Panc1 (cell line): ENCODE data around the gene FCAMR. TPM values are rescaled to one million over a fixed set of nuclear protein-coding genes. Genes with fewer than 3 reads are reported as not detected.

Experiments
- ATAC-seq: fragments of 200-7000 bp; cut with Tn5 transposase; 2 replicates; pipeline ENCODE4 v1.9.1; 2020; ENCODE audit warnings: mild to moderate bottlenecking, moderate library complexity
- BruUV-seq: library from RNA; stranded (reverse); fragments of 400-500 nt; replicated peaks from 2 replicates; lab custom pipeline; 2021; lab: Mats Ljungman, UMichigan
- CTCF ChIA-PET: fragments of 300-600 bp; sonication (Branson Sonifier 250); formaldehyde crosslinking; loops from one replicate; lab custom pipeline; 2022; ENCODE audit warnings: antibody characterized with exemption; lab: Charles Lee
- POLR2A ChIA-PET: fragments of 300-600 bp; sonication (Branson Sonifier 250); formaldehyde crosslinking; loops from one replicate; lab custom pipeline; 2022; ENCODE audit warnings: antibody characterized with exemption; lab: Charles Lee
- DNase-seq: peaks from one replicate; pipeline ENCODE4 v3.0.0-alpha.2; 2010; ENCODE audit warnings: low read depth, low spot score
- H3K27ac ChIP-seq: 2 replicates; pipeline ENCODE4 v1.5.1; 2011; ENCODE audit warnings: mild to moderate bottlenecking, low read length, inconsistent platforms
- H3K27me3 ChIP-seq: fragments of 200-500 bp; sonication (Bioruptor generic); 2 replicates; pipeline ENCODE4 v1.6.0; 2014; ENCODE audit warnings: low read length, inconsistent platforms; ENCODE audit not compliant: control insufficient read depth, insufficient read depth
- H3K36me3 ChIP-seq: fragments of 200-500 bp; sonication (Bioruptor generic); 2 replicates; pipeline ENCODE4 v1.5.1; 2014; ENCODE audit warnings: inconsistent platforms, mild to moderate bottlenecking, low read length, moderate library complexity; ENCODE audit not compliant: control insufficient read depth, insufficient read depth
- H3K4me1 ChIP-seq: 2 replicates; pipeline ENCODE4 v1.5.1; 2011; ENCODE audit warnings: inconsistent platforms, mild to moderate bottlenecking, low read length, moderate library complexity; ENCODE audit not compliant: control insufficient read depth, insufficient read depth
- H3K4me3 ChIP-seq, 2 experiments: 2 replicates each; pipeline ENCODE4 v1.5.1; 2011 to 2012; ENCODE audit warnings: low read depth in 2 of 2, low read length in 2 of 2, mild to moderate bottlenecking in 2 of 2, inconsistent platforms in 1 of 2, moderate library complexity in 1 of 2
- H3K9me3 ChIP-seq: fragments of 200-500 bp; sonication (Bioruptor generic); 2 replicates; pipeline ENCODE4 v1.5.1; 2014; ENCODE audit warnings: low read depth, mild to moderate bottlenecking, inconsistent platforms, low read length, moderate library complexity; ENCODE audit not compliant: control insufficient read depth, insufficient read depth
- CTCF ChIP-seq: fragments of 450-650 bp; IDR thresholded peaks from 2 replicates; pipeline ENCODE4 v1.5.1; 2017; ENCODE audit warnings: mild to moderate bottlenecking
- POLR2AphosphoS5 ChIP-seq: IDR thresholded peaks from 2 replicates; pipeline ENCODE4 v1.6.1; 2012; ENCODE audit warnings: mild to moderate bottlenecking, low read depth, low read length, moderate library complexity
- SIN3A ChIP-seq: IDR thresholded peaks from 2 replicates; pipeline ENCODE4 v1.6.1; 2012; ENCODE audit warnings: low read depth, mild to moderate bottlenecking, low read length, moderate library complexity, borderline replicate concordance; ENCODE audit not compliant: insufficient read depth
- TCF7L2 ChIP-seq: IDR thresholded peaks from 2 replicates; pipeline ENCODE4 v1.6.1; 2011; ENCODE audit warnings: mild to moderate bottlenecking, low read depth, low read length, inconsistent platforms
- in situ Hi-C: cut with HindIII; loops from 2 replicates; pipeline ENCODE4 v1.10.0; 2016; ENCODE audit warnings: low sequenced_read_pairs, low pct_unique_long_range_greater_than_20kb
- intact Hi-C: fragments of 100-400 bp; cut with micrococcal nuclease; formaldehyde crosslinking; loops from one replicate; pipeline ENCODE4 v1.10.0; 2022; ENCODE audit not compliant: unreplicated experiment
- total RNA-seq: library from RNA; stranded (reverse); gene quantifications from one replicate; pipeline ENCODE4 v1.2.1, GENCODE V29; 2021; ENCODE audit not compliant: unreplicated experiment
- TF ChIP-seq, protein P1 (sequence below), 2 experiments: IDR thresholded peaks; 2 replicates each; pipeline ENCODE4 v1.6.1; 2011 to 2012; ENCODE audit warnings: low read depth in 2 of 2, control low read depth in 1 of 2, low read length in 1 of 2, mild to moderate bottlenecking in 1 of 2, moderate library complexity in 1 of 2; ENCODE audit not compliant: insufficient read depth in 1 of 2

FCAMR gene
- total RNA-seq, 1 experiment from 2014 or later, result not detected

GRCh38 chr1:206953126-206953525, 17.1 kb downstream of the FCAMR start:
- ATAC-seq (no peak), DNase-seq (no peak)
- no peak overlapping the region for H3K4me3 ChIP-seq
- H3K9me3 ChIP-seq, result no peaks in the 10 kb centered on the region
- ChIA-PET POLR2A (no interaction called here), CTCF (no interaction called here)
- no peaks in the 10 kb centered on the region for H3K27me3 ChIP-seq
- in situ Hi-C loops (no loop called here), intact Hi-C loops (no loop called here)
- H3K36me3 ChIP-seq, result no peaks in the 10 kb centered on the region
- TF ChIP-seq SIN3A, result no peak
- no peak for TF ChIP-seq POLR2AphosphoS5
- no peak for TF ChIP-seq TCF7L2
- TF ChIP-seq, protein P1, sequence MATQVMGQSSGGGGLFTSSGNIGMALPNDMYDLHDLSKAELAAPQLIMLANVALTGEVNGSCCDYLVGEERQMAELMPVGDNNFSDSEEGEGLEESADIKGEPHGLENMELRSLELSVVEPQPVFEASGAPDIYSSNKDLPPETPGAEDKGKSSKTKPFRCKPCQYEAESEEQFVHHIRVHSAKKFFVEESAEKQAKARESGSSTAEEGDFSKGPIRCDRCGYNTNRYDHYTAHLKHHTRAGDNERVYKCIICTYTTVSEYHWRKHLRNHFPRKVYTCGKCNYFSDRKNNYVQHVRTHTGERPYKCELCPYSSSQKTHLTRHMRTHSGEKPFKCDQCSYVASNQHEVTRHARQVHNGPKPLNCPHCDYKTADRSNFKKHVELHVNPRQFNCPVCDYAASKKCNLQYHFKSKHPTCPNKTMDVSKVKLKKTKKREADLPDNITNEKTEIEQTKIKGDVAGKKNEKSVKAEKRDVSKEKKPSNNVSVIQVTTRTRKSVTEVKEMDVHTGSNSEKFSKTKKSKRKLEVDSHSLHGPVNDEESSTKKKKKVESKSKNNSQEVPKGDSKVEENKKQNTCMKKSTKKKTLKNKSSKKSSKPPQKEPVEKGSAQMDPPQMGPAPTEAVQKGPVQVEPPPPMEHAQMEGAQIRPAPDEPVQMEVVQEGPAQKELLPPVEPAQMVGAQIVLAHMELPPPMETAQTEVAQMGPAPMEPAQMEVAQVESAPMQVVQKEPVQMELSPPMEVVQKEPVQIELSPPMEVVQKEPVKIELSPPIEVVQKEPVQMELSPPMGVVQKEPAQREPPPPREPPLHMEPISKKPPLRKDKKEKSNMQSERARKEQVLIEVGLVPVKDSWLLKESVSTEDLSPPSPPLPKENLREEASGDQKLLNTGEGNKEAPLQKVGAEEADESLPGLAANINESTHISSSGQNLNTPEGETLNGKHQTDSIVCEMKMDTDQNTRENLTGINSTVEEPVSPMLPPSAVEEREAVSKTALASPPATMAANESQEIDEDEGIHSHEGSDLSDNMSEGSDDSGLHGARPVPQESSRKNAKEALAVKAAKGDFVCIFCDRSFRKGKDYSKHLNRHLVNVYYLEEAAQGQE (IDR thresholded peaks at IDR 0.05; ENCODE audit: insufficient read depth in 1 of 2, low read depth in 2 of 2, low read length in 1 of 2), result no peak
- no peak for TF ChIP-seq CTCF
- H3K27ac ChIP-seq, result no peak overlapping the region
- H3K4me1 ChIP-seq, result no peaks in the 10 kb centered on the region
- no TSS peak for BruUV-seq

DNA sequence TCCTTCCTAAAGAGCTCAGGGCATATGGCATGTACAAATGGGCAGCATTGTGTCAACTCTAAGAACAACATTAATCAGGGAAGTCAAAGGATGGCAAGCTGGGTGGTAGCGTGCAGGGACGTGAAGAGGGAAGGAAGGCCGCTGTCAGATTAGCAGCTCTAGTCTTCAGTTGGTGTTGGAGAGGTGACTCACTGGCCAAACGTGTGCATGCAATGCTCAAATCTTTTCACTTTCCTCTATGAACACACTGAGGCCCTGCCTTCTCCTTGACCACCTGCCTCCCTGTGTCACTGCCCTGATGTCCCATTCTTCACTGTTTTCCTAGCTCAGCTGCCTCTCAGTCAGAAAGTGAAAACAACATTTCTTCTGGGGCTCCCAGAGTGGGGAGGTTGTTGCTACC, 18.1 kb downstream of the FCAMR start:
- POLR2A ChIA-PET, result interaction anchor here (0.6 kb wide), 1 partner anchor 10 kb away, joined by 5 read pairs; no protein-coding TSS in a partner anchor
- no peaks in the 10 kb centered on the region for H3K36me3 ChIP-seq
- no peaks in the 10 kb centered on the region for H3K27me3 ChIP-seq
- DNase-seq (no peak), ATAC-seq (no peak)
- TF ChIP-seq SIN3A (no peak), CTCF (no peak), TCF7L2 (no peak), POLR2AphosphoS5 (no peak)
- TF ChIP-seq, protein P1 (IDR thresholded peaks at IDR 0.05; ENCODE audit: insufficient read depth in 1 of 2, low read depth in 2 of 2, low read length in 1 of 2), result no peak
- no peaks in the 10 kb centered on the region for H3K9me3 ChIP-seq
- in situ Hi-C loops, result no loop called here
- H3K27ac ChIP-seq, result no peak overlapping the region
- no TSS peak for BruUV-seq
- no peak overlapping the region for H3K4me3 ChIP-seq
- no peaks in the 10 kb centered on the region for H3K4me1 ChIP-seq
- intact Hi-C loops, result no loop called here
- CTCF ChIA-PET, result no interaction called here
